HFFc6 (cell line): ENCODE measurements around the gene LTBP3. TPM values are rescaled to one million over a fixed set of nuclear protein-coding genes. Genes with fewer than 3 reads are reported as not detected.
A peak's percentile ranks its signal among the peaks of the same experiment; 100 is the strongest.

ENCODE experiments used
- DNase-seq: peaks from one replicate; pipeline ENCODE4 v3.0.0-alpha.2; 2018
- H3K27ac Mint-ChIP-seq: 2 replicates; pipeline ENCODE4 v1.8.0; 2020; ENCODE audit warnings: mild to moderate bottlenecking, mixed read lengths
- H3K27me3 Mint-ChIP-seq: 2 replicates; pipeline ENCODE4 v1.8.0; 2021; ENCODE audit warnings: mild to moderate bottlenecking, moderate library complexity, mixed read lengths; ENCODE audit not compliant: insufficient read depth
- H3K36me3 Mint-ChIP-seq: 2 replicates; pipeline ENCODE4 v1.8.0; 2021; ENCODE audit warnings: low read depth, mixed read lengths
- H3K4me1 Mint-ChIP-seq: 2 replicates; pipeline ENCODE4 v1.8.0; 2020; ENCODE audit warnings: low read depth, mixed read lengths
- H3K4me3 Mint-ChIP-seq: 2 replicates; pipeline ENCODE4 v1.8.0; 2020; ENCODE audit warnings: mild to moderate bottlenecking, moderate library complexity, mixed read lengths
- H3K9me3 Mint-ChIP-seq: 2 replicates; pipeline ENCODE4 v1.8.0; 2020; ENCODE audit warnings: mild to moderate bottlenecking, mixed read lengths
- CTCF ChIP-seq: fragments of 200-600 bp; sonication (generic); IDR thresholded peaks from 2 replicates; pipeline ENCODE4 v1.5.0; 2021; ENCODE audit warnings: antibody characterized with exemption, mild to moderate bottlenecking
- total RNA-seq, 6 experiments: library from RNA; stranded (reverse); fragmentation: NEBNext Ultra II Directional; extraction: Animal tissue kit (Norgen Biotek cat#: 25700); gene quantifications; 2 replicates in 1 of 6; 3 replicates in 5 of 6; pipeline ENCODE4 v1.2.3, GENCODE V29; 2021

LTBP3 gene
- total RNA-seq, 6 experiments from 2014 or later: 64.0 to 78.1 (median 66.0) TPM

- peak; percentile 77 for DNase-seq
- Mint-ChIP-seq H3K4me3 (peak within 1 kb of the TSS; percentile 100), H3K36me3 (peaks cover 17% of the 10 kb centered on the region), H3K4me1 (peaks cover 70% of the 10 kb centered on the region), H3K9me3 (no peaks in the 10 kb centered on the region), H3K27ac (peak within 1 kb of the TSS; percentile 96), H3K27me3 (peaks cover 16% of the 10 kb centered on the region)
- TF ChIP-seq CTCF: no peak
Observed at GRCh38 chr11:65572356-65573051, 14.3 kb upstream of the LTBP3 start, which contains the start of gene FAM89B. Gene FAM89B, plus strand, starts transcription at chr11:65572538. Its CDS starts 132 bp downstream, at chr11:65572670.

DNA sequence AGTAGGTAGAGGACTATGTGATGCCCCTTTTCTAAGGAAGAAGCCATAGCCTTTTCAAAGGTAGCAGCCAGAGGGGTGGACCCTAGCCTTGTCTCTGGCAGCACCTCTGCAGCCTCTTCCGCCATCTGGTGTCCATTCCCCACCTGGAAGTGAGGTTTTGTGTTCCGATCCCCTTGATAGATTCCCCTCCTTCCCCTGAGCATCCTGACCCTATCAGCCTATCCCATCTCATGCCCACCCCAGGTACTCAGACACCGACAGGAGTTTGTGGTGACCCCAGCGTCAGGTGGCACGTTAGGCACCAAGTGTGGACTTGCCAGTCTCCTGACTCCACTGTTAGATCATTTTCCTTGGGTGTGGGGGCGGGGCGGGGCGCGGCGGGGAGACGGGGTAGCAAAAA is 13.8 kb upstream of the LTBP3 start:
- peak; percentile 46 for DNase-seq
- H3K36me3 Mint-ChIP-seq: peaks cover 17% of the 10 kb centered on the region
- peaks cover 66% of the 10 kb centered on the region for H3K4me1 Mint-ChIP-seq
- peak overlapping the region; percentile 100 for H3K4me3 Mint-ChIP-seq
- TF ChIP-seq CTCF: peak; percentile 58
- H3K9me3 Mint-ChIP-seq: no peaks in the 10 kb centered on the region
- peak overlapping the region; percentile 96 for H3K27ac Mint-ChIP-seq
- H3K27me3 Mint-ChIP-seq: peaks cover 16% of the 10 kb centered on the region

- no peak for DNase-seq
- Mint-ChIP-seq H3K36me3 (peaks cover 17% of the 10 kb centered on the region), H3K4me1 (peaks cover 63% of the 10 kb centered on the region), H3K4me3 (peak overlapping the region; percentile 100), H3K27me3 (peaks cover 16% of the 10 kb centered on the region), H3K27ac (peak overlapping the region; percentile 96), H3K9me3 (no peaks in the 10 kb centered on the region)
- TF ChIP-seq CTCF: no peak
Observed at GRCh38 chr11:65571420-65571819, 13.3 kb upstream of the LTBP3 start.

DNA sequence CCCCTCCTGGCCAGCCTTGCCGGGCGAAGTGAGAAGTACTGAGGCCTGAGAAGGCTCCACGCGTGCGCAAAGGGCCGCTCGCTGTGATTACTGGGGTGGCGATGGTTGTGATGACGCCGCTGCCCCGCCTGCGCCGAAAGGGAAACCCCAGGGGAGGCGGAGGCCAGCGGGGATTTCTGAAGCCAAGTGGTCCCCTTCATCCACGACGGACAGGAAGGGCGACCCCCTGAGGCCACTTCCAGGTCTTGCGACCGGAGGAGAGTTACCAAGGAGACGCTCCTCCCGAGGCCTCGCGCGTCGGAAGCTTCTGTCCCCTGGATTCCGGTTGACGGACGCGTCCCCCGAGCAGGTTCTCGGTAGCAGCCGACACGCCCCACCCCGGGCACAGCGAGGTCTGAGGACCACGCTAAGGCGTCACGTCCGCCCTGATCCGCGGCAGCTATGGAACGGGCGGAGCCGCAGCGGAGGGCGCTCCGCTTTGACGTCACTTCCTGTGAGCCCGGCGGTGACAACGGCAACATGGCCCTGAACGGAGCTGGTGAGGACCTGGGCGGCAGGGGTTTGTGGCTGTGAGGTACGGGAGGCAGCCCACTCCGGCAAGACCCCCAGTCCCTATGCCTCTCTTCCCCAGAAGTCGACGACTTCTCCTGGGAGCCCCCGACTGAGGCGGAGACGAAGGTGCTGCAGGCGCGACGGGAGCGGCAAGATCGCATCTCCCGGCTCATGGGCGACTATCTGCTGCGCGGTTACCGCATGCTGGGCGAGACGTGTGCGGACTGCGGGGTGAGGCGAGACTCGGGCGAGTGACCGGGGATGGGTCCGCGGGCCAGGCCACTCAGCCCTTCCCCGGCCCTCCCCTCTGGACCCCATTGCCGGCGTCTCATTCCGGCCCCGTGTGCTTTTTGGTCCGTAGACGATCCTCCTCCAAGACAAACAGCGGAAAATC is 12.1 kb upstream of the LTBP3 start, which contains the start of gene ZNRD2:
ZNRD2 (plus strand) TSS at position 505 of the 946 bp plus-strand sequence; CDS start at position 520, 15 bp downstream.
- no peaks in the 10 kb centered on the region for H3K9me3 Mint-ChIP-seq
- H3K4me1 Mint-ChIP-seq: peaks cover 68% of the 10 kb centered on the region
- H3K4me3 Mint-ChIP-seq: peak within 1 kb of the TSS; percentile 100
- DNase-seq: peak; percentile 99
- peak; percentile 84 for TF ChIP-seq CTCF
- H3K36me3 Mint-ChIP-seq: peaks cover 17% of the 10 kb centered on the region
- peak within 1 kb of the TSS; percentile 96 for H3K27ac Mint-ChIP-seq
- peaks cover 19% of the 10 kb centered on the region for H3K27me3 Mint-ChIP-seq

GRCh38 chr11:65569164-65569972 is 11.2 kb upstream of the LTBP3 start:
- TF ChIP-seq CTCF: no peak
- no peaks in the 10 kb centered on the region for H3K9me3 Mint-ChIP-seq
- no peak for DNase-seq
- peaks cover 60% of the 10 kb centered on the region for H3K4me1 Mint-ChIP-seq
- H3K4me3 Mint-ChIP-seq: peak overlapping the region; percentile 100
- H3K27me3 Mint-ChIP-seq: peaks cover 12% of the 10 kb centered on the region
- H3K27ac Mint-ChIP-seq: peak overlapping the region; percentile 96
- H3K36me3 Mint-ChIP-seq: peaks cover 17% of the 10 kb centered on the region
